Stimulated activated CD4-positive, alpha-beta T cell treated with anti-CD3 and anti-CD28 coated beads, Interleukin-2, amount 100 ng/mL, for 4 hours (primary cell): ENCODE results near the gene LAD1.

Experiments
- DNase-seq: peaks from one replicate; pipeline ENCODE4 v3.0.0-alpha.2; 2020; ENCODE audit warnings: low read depth

The LAD1 gene

DNA sequence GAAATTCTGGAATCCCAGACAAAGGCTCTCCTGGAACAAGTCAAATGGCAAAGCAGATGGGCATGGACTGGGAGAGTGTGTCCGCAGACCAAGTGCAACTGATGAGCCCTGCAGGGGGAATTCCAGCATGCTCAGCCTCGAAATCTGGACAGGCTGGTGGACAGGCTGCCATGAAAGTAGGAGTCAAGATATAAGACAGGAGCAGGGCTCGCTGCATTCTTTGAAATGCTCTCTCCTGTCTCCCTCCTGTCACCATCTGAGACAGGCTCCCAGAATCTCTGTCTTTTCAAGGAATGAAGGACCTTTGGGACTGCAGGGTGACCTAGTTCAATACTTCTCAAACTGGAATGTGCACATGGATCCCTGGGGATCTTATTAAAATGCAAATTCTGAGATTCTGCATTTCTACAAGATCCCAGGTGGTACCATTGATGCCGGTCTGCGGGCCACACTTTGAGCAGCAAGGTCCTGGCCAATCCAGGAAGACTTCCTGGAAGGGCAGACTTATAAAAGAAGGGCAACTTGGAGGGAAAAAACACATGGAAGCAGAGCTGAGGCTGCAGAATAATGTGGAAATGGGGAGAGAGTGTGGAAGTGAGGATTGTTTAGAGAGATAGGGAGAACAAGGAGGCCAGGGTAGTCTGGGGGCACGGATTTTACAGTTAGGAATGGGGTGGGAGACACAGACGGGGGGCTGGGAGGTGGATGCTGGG is 51.5 kb downstream of the LAD1 start:
- no peak for DNase-seq

DNA sequence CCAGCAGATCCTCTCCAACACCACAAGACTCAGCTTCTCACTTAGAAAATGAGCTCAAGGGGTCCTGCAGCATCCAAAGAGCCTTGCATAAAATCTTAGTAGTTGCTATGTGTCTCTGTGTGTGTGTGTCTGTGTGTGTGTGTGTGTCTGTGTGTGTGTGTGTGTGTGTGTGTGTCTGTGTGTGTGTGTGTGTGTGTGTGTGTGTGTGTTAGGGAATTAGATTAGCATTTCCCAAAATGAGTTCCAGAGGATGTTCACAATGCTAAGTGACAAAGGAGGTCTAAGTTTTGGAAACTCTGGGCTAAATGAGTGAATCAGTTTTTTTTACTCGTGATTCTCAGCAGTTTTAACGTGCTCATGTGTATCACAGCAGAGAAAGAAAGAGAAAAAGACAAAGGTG is 52.1 kb downstream of the LAD1 start:
- no peak for DNase-seq

DNA sequence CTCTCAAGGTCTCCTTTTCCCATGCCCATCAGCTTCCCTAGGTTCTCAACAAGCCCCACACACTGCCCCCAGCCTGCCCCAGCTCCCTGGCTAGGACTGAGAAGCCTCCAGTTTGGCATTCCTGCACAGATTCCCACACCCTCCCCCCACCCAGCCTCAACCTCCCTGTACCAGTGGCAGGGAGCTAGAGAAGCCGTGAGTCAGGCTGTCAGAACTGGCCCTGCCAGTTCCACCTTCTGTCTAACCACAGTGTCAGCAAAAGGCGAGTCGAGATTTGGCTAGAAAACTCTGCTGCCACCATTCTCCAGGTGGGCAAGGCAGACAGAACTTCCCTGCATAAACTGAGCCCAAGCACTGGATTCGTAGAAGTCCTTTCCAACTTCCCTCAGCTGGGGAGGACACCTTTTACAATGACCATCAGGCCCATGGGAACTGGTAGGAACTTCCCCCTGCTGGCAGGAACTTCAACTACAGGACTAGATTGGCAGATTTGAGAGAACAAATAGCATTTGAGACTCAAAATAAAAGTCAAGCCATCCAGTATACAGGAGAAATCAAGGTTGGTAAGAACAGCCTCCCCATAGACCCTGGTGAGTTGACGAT is 52.7 kb downstream of the LAD1 start:
- no peak for DNase-seq

DNA sequence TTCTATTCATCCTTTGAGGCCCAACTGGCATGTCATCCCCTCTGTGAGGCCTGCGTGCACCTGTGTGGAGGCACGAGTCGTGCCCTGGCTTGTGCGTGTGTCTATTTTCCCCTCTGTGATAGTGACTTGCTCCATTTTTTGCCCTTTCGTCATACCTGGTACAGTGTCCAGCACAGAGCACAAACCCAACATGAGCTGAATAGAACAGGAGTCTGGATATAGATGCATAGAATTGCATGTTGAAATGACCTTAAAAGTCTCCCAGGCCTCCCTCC is 54.1 kb downstream of the LAD1 start:
- DNase-seq, result no peak

DNA sequence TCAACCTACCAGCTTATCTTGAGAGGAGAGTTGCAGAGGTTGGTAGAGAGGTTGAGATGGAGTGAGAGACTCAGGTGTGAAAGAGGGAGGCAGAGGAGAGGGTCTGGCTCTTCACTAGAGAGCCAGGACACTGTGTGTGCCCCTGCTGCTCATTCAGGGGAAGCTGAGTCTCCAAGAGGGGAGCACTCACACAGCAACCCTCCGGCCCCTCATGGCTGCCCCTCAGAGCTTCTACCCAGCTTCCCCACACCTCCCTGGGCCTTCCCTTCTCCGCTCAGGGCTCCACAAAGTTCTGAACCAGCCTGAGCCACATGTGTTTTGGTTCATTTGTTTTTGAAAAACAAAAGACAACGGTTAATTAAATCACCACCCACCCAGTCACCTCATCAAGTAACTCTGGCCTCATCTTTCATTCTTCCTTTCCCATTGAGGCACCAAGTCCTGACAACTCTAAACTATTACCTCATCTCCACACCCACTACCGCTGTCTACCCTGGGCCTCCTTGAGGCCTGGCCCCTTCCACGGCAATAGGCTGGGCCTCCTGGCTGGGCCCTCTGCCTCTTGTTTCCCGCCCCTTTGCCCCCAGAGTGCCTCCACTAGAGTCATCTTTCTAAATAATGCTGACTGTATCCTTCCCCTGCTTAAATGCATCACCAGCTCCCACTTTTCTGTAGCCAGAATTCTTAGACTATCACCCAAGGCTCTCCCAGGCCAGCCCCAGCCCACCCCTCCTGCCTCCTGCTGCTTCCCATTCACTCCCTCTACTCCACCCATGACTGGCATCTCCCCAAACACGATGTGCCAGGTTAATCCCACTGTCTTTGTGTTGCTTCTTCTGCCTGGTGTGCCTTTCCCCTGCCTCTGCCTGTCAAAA is 54.7 kb downstream of the LAD1 start:
- no peak for DNase-seq

DNA sequence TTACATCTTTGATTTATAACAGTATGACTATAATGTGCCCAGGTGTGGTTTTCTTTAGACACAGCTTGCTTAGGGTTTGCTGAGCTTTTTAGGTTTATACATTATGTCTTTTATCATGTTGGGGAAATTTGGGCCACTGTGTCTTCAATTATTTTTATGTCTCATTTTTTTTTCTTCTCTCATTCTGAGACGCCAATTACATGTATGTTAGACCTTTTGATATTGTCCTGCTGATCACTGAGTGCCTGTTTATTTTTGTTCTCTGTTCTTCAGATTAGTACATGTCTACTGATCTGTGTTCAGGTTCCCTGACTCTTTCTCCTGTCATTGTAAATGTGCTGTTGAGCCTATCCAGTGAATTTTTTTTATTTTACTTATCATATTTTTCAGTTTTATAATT is 57.7 kb downstream of the LAD1 start:
- no peak for DNase-seq

DNA sequence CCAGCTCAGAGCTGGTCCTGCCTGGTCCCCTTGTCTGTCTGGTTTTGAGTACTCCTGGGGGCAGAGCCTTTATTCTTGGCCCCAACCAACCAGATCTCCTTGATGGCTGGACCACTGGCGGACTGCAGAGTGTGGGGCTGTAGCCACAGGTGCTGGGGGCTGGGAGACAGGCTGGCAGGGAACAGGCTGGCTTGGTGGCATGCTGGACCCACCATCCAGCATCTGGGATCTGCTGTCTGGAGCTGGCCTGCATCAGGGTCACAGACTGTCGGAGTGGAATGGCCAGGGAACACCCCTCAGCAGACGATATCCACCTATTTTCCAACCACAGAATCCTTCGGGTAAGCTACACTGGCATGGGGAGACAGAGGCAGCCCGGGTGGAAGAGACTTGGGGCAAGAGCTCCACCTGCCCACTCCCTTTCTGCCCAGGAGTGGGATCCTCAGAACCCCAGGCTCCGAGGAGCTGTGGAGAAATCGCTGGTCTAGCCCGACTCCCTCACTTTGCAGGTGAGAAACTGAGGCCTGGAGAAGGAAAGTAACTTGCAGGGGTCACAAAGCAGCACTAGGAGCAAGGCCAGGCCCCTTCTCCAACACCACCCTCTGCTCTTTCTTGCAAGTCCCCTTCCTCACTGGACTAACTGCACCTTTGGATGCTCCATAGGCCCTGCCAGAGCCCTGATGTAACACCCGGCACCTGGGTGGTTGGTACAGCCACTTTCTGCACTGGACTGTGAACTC is 62.2 kb downstream of the LAD1 start:
- DNase-seq, result no peak

DNA sequence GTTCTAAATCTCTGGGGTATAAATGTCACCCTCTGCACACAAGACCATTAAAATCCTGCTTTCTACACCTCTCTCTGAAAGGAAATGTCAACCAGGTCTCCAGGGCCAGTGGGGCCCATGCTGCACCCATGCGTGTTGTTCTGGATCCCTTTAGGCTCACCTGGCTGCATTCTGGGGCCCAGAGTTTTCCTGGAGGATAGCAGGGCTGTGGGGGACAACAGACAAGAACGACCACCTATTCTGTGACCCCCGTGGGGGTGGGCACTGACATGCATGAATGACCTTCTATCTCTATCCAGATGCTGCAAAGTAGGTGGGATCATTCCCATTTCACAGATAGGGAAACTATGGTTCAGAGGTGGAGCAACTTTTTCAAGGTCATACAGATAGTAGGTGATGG is 63.2 kb downstream of the LAD1 start:
- no peak for DNase-seq

DNA sequence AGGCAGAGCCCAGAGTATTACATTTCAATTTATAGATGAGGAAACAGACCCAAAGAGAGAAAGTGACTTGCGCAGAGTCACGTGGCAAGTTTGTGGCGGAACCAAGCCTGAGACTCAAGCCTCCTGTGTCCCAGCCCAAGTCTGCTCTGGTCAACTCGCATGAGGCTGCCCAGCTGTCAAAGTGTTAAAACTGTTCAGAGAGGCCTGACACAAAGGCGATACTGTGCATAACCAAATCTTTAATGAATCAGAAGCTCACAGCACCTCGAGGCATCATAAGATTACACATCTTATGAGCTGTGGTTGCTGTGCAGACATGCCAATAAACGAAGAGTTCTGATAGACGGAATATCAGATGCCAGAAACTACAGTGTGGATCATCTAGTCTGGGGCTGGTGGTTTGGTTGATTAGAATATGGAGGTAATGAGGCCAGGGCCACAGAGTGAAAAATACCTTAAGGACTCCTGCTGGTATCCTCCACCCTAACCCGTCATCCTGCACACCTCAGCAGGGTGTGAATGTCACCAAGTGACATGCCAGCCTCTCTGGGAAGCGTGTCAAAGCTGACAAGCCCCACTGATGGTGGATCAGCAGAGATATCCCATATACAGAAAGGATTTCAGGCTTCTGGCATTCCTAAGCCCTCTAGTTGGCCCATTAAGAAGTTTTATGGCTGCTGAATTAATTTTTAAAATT is 63.8 kb downstream of the LAD1 start:
- no peak for DNase-seq

DNA sequence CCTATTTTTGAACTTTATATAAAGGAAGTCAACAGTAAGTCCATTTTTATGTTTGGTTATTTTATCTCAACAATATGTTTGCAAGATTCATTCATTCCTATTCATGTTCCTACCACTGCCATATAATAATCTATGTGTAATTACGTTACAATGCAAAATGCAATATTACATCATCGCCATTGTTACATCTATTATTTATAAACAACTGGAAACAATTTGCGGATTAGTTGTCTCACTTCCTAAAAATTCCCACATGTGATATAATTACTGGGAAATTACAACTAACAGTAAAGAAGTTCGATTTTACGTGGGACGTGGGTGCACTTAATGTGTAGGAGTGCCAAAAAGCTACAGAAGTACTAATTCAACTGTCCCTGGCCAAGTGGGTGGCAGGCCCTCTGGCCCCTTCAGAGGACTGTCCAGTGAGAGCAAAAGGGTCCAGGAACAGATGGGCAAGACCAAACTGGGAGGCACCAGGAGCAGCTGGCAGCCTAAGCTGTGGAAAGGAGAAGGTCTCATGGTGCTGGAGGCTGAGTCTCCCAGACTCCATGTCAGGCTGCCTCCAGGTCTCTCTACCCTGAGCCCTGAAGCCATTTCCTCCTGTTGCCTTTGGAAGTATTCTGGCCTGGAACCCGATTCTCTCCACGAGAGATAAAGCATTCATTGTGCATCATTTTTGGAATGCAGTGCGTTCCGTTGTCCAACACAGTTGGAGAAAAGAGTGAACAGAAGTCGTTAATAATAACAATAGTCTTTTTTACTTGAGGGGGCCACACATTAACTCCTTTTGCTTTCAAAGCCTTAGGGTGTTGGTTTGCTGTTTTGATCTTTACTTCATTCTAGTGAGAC is 64.6 kb downstream of the LAD1 start:
- DNase-seq, result no peak

DNA sequence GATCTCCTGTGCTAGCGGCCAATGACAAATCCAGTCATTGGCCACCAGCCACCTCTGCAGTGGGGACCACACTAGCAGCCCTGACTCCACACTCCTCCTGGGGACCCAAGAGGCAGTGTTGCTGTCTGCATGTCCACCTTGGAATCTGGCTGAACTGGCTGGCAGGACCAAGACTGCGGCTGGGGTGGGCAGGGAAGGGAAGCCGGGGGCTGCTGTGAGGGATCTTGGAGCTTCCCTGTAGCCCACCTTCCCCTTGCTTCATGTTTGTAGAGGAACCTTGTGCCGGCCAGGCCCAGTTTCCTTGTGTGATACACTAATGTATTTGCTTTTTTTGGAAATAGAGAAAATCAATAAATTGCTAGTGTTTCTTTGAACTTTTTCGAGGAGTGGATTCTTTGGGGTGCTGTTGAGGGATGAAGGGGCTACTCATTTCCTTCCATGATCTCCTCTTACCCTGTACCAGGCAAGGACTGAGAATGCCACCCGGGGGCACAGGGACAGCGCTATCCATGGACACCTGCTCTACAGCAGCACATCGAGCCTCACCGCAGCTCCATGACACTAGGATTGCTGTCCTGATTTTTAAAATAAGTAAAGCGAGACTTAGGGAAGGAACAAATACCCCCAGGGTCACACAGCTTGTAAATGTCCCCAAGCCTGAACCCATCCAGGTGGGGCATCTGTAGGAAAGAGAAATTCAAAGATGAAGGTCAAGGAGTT is 66.3 kb downstream of the LAD1 start:
- no peak for DNase-seq

DNA sequence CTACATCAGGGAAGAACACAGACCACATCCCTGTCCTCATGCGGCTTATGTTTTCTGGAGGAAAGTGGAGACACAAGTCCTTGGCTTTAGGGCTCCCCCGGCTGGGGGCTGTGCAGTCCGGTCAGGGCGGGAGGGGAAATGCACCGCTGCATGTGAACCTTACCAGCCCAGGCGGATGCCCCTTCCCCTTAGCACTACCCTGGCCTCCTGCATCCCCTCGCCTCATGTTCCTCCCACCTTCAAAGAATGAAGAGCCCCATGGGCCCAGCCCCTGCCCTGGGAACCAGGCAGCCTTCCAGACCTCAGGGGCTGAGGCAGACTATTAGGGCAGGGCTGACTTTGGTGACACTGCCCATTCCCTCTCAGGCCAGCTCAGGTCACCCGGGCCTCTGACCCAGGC is 67.1 kb downstream of the LAD1 start:
- no peak for DNase-seq

DNA sequence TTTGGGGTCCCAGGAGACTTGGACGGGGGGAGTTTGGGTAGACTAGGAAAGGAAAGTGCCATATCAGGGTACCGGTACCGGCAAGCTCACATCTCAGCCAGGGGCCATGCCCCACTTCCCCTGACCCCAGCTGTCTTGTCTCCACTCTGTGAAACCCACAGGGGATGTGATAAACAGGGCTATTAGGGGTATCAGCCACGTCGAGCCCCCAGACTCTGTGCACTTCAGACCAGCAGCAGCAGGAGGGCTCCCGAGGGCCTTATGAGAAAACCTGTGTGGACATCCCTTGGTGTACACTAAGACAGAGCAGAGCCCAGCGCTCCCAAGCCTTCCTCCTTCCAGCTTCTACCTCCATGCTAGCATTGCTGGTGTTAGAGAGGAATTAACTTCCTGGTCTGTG is 68.0 kb downstream of the LAD1 start:
- no peak for DNase-seq
